HUDEP-2 (cell line): ENCODE data around the gene RGS4.

Source experiments
- DNase-seq, 76 experiments: peaks; one replicate each; lab custom pipeline; 2025; ENCODE audit not compliant: unreplicated experiment in 76 of 76; lab: John Stamatoyannopoulos, UW

Gene RGS4

DNA sequence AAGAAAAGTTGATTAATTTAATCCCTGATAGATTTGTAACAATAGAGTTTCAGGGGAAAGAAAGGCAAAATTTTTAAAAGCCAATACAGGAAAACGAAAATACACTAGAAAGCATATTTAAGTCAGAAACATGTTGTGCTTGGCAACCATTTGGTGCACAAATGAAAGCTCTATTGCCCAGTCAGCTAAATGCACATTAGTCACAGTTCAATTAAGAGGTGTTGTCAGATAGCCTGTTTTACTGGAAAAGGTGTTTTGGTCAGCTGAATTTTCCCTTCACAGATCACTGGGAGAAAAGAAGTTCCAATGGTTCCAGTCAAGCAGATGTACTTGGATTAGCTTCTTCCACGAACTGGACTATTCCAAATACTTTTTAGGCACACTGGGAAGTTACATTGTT is 25.4 kb downstream of the RGS4 start:
- no peak for DNase-seq

DNA sequence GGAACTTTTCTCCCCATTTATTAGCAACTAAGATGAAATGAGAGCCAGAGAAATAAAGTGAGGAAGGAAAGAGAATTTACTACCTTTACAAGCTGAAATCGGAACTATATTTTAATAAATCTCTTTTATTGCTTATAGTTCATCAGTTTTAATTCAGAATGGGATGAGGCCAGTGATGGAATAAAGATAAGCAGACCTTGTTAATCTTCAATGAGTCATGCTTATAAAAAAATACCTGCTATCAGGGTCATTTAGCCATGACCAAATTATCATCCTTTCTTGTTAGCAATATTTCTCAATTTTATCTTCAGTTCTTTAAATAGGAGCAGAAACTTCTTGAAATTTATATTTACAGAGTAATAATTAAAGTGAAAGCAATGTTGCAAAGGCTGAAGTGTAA is 26.1 kb downstream of the RGS4 start:
- DNase-seq: no peak

DNA sequence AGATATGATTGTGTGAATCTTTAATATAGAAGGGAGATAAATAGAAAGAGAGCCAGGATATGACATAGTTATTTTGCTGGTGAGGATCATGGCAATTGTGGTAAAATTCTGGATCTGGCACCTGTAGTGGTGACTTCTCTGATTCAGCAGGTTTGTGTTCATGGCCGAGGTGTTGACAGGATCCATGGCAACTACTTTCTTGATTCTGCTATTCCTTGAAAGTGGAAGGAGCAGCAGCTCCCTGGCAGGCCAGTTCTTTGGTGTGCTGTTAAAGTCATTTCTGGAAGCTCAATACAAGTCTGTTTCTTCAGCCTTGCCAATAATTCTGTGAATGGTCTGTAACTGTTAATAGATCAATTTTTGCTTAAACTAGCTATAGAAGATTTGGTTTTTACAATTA is 33.4 kb downstream of the RGS4 start:
- no peak for DNase-seq

DNA sequence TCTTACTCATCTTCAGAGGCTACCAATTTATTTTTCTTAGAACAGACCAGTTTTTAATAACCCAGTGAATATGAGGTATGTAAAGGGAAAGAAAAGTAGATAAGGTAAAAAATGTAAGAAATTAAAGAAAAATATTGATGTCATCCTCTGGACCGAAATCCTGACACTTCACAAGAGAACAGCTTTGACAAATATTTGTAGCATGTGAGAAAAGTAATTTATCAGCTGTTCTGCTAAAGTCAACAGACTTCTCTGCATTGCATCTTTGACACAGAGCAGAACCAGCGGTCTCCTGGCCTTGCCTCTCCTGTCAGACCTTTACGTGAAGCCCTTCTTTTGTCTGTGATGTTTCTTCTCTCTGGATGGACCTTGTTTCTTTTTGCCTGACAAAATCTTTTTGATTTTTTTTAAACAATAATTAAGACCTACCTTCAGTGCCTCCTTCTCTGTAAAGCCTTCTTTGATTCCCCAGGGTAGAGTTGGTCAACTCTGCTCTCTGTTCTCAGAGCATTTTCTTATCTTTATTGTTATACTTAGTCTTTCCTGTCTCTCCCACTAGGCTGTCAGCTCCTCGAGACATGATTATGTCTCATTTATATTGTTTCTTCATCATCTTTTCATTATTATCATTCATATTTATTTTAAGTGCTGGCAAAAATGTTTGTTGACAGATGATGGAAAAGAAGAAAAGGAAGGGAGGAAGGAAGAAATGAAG is 35.4 kb downstream of the RGS4 start:
- no peak for DNase-seq

DNA sequence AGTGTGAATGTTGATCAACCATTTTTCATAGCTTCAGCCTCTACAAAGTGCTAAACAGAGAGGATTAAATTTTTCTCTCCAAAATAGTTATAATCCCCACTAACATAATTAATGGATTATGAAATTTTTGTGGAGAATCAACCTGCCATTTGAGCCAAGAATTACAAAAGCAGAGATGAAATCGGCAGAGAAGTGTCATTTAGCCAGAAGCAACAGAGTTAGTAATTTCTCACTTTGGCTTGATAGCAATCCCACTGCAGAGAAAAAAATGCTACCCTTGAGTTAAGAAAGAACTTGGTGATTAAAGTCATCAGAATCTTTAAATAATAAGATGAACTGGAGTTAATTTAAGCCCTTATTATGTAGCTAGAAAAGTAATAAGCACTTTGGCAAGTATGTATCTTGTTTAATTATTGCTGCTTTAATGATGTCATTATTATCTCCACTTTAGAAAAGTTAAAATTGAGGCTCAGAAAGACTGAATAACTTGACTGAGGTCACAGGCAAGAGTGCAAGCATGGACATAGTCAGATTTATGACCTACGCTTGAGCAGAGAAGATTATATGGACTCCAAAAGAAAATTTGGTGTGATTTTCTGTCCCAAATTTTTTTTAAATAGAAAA is 37.3 kb downstream of the RGS4 start:
- DNase-seq: no peak

DNA sequence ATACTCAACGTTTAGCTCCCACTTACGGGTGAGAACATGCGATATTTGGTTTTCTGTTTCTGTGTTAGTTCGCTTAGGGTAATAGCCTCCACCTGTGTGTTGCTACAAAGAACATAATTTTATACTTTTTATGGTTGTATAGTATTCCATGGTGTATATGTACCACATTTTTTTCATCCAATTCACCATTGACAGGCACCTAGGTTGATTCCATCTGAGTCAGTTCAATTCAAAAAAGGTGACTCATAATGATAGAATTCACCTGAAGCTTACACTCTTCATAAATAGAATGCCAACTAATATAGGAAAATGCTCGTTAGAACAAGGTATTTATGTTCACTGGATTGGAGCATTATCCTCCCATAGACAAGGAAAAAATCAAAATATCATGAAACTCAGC is 38.5 kb downstream of the RGS4 start:
- DNase-seq: no peak

DNA sequence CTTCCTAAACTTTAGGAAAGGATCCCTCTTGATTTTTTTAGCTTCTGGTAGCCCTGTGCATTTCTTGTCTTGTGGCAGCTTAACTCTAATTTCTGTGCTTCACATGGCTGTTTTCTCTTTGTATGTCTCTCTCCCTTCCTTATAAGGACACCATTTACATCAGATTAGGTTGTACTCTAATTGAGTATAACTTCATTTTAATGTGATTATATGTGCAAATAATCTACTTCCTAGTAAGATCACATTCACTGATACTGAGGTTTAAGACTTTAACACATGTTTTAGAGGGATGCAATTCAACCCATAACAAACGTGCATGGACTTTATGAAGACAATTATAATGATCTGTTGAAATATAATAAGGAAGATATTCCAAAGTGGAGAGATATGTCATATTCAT is 46.7 kb downstream of the RGS4 start:
- DNase-seq: no peak

DNA sequence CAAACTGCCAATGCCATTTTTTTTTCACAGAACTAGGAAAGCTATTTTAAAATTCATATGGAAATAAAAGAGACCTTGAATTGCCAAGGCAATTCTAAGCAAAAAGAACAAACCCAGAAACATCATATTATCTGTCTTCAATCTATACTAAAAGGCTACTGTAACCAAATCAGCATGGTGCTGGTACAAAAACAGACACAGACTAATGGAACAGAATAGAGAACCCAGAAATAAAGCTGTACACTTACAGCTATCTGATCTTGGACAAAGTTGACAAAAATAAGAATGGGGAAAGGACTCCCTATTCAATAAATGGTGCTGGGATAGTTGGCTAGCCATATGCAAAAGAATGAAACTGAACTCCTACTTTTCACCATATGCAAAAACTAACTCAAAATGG is 50.5 kb downstream of the RGS4 start:
- DNase-seq: no peak

DNA sequence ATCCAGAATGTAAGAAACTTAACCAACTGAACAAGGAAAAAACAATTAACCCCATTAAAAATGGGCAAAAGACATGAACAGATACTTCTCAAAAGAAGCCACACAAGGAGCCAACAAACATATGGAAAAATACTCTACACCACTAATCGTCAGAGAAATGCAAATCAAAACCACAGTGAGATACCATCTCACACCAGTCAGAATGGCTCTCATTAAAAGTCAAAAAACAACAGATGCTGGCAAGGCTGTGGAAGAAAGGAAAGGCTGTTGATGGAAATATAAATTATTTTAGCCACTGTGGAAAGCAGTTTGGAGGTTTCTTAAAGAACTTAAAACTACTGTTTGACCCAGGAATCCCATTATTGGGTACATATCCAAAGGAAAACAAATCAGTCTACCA is 51.2 kb downstream of the RGS4 start:
- DNase-seq: no peak

DNA sequence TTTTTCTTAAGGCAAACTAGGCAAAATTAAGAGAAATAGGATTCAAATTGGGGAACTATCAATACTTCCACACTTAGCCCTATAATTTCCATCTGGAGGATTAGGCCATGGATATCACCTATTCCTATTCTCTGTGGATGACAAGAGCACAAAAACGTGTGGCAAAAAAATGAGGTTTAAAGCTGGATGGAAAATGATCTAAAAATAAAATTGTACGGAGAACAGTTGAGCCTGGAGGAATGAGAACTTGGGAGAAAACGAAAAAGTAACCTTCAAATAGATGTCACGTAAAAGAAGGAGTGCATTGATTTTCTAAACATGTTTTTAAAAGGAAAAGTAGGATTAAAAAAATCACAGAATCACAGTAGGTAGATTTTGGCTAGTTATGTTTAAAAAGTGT is 55.7 kb downstream of the RGS4 start:
- DNase-seq: no peak
